ENCODE data around the gene FAF1.
A peak's percentile ranks its signal among the peaks of the same experiment; 100 is the strongest.

Gene FAF1

DNA sequence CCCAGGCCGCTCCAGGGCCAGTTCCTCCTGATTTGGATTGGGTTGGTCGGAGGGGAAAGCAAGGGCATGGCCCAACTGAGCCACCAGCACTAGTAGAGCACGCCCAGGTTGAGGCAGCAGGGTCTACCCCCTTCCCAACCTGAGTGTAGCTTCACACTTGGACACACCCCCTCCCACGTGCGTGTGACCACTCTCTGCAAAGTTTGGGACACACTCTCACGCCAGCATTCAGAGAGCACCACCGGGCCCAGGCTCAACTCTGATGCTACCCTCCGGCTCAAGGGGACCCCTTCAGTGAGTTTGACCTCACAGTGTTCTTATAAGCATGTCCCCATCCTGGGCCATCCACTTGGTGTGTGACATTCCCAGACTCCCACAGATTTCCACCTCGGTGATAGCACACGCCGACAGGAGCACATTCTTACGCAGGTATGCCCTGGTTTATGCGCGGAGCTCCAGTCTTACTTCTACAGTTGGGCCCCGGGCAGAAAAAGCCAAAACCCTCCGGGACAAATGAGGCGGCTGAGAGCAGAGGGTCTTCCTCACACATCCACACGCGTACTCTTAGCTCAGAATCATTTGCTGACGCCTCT, 533.9 kb downstream of the FAF1 start:
- H3K4me3 ChIP-seq (ENCODE audit: control insufficient read depth, low read depth, low read length) = no peak overlapping the region
- no peak for TF ChIP-seq CTCF (IDR thresholded peaks at IDR 0.05; ENCODE audit: control insufficient read depth, insufficient read depth, low read depth, low read length, missing control alignments)
- DNase-seq (ENCODE audit: low read depth) = no peak

- no peak for DNase-seq (ENCODE audit: low read depth)
- peak; percentile 7 for TF ChIP-seq CTCF (IDR thresholded peaks at IDR 0.05; ENCODE audit: control insufficient read depth, insufficient read depth, low read depth, low read length, missing control alignments)
- H3K4me3 ChIP-seq (ENCODE audit: control insufficient read depth, low read depth, low read length) = no peak overlapping the region
These were observed 534.5 kb downstream of the FAF1 start for GRCh38 chr1:50425376-50426107.

GRCh38 chr1:50424884-50425375, 535.1 kb downstream of the FAF1 start:
- no peak overlapping the region for H3K4me3 ChIP-seq (ENCODE audit: control insufficient read depth, low read depth, low read length)
- DNase-seq (ENCODE audit: low read depth) = no peak

DNA sequence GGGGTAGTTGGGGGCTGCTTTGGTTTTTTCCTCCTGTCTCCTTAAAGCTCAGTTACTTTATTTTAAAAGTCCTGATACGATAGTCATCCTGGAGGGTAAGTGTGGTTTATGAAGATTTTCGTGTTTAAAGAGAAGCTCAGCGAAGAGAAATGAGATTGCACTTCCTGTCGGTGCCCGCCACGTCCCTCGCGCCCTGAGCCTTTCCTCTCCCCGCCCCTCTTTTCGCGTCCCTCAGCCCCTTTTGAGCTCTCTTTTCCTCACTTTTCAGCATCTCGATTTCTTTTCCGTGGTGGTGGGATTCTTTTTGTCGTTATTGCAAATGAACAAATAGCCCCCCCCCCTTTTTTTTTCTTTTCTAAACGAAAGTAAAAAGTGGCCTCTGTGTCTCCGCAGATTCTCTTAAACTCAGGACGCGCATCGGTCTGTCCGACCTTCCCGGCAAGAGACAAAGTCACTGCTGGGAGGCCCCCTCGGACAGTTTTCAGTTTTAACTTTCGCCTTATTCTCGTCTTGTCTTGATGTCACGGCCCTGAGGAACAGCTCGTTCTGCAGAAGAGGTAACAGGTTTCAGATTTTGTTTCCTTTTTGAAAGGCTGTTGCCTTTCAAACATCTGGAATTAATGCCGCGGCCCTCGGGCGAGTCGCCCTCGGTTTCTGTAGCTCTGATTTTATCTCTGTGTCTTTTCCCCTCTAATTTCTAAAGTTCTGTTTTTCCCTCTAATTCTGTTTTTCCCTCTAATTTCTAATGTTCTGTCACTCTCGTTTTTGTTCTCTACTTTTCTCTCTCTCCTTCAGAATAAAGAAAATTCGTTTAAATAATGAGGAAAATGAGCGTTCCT, 535.8 kb downstream of the FAF1 start:
- TF ChIP-seq CTCF (IDR thresholded peaks at IDR 0.05; ENCODE audit: control insufficient read depth, insufficient read depth, low read depth, low read length, missing control alignments) = no peak
- DNase-seq (ENCODE audit: low read depth) = no peak
- H3K4me3 ChIP-seq (ENCODE audit: control insufficient read depth, low read depth, low read length) = no peak overlapping the region; the same call in 1 of the 2 replicates

More at GRCh38 chr1:50424884-50425375, 535.1 kb downstream of the FAF1 start:
- TF ChIP-seq CTCF (IDR thresholded peaks at IDR 0.05; ENCODE audit: control insufficient read depth, insufficient read depth, low read depth, low read length, missing control alignments) = no peak

GRCh38 chr1:50423670-50424000, 536.4 kb downstream of the FAF1 start:
- no peak overlapping the region for H3K4me3 ChIP-seq (ENCODE audit: control insufficient read depth, low read depth, low read length)
- no peak for DNase-seq (ENCODE audit: low read depth)
- TF ChIP-seq CTCF (IDR thresholded peaks at IDR 0.05; ENCODE audit: control insufficient read depth, insufficient read depth, low read depth, low read length, missing control alignments) = no peak

GRCh38 chr1:50422946-50423669, 537.0 kb downstream of the FAF1 start, which contains the start of gene DMRTA2:
Gene DMRTA2 (minus strand): TSS chr1:50423443. CDS start chr1:50421536, 1,907 bp downstream.
- H3K4me3 ChIP-seq (ENCODE audit: control insufficient read depth, low read depth, low read length) = no peak within 1 kb of the TSS; the same call in 1 of the 2 replicates
- DNase-seq (ENCODE audit: low read depth) = no peak
- no peak for TF ChIP-seq CTCF (IDR thresholded peaks at IDR 0.05; ENCODE audit: control insufficient read depth, insufficient read depth, low read depth, low read length, missing control alignments)

All from AG09309 (cell line).